GM19025 (cell line): Measurements from ENCODE around the gene PEF1.

ENCODE experiments used
- ATAC-seq: cut with Tn5 transposase; IDR thresholded peaks from one replicate; pipeline ENCODE4 v1.9.1; 2021; ENCODE audit warnings: mild to moderate bottlenecking, low read depth, moderate library complexity; ENCODE audit not compliant: unreplicated experiment

The PEF1 gene

GRCh38 chr1:31637915-31638673 lies 6.6 kb downstream of the PEF1 start:
- ATAC-seq = no peak

DNA sequence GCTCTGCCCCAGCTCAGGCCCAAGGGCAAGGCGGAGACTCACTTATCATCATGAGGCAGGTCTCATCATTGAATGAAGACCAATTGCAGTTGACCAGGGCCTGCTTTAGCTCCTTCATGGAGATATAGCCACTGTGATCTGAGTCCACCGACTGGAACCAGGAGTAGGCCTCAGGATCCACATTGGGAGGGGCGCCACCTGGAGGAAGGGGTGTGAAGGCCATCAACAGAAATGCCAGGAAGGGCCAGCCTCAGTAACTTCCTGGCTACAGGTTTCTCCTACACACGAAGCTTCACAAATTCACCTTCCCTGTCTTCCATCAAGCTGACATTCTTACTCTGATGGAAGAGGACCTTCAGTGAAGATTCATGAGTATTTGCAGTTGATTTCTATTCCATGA lies 11.6 kb downstream of the PEF1 start:
- ATAC-seq = no peak

DNA sequence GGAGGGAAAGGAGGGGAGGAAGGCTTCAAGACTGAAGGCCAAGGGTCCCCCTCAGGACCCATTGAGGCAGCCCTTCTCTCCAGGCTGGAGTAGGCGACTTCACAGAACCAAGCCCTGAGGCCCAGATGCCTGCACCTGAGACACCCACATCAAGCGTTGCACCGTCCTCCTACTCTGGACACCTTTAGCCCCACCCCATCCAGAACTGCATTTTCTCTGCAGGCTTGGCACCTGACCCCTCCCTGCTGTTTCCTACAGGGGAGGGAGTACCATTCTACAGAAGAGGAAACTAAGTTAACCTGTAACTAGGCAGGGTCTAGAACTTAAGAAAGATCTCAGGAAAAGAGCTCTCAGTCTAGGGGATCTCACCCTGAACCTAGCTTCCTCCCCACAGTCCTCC lies 12.0 kb downstream of the PEF1 start:
- no peak for ATAC-seq

GRCh38 chr1:31628931-31629556 lies 15.6 kb downstream of the PEF1 start:
- no peak for ATAC-seq

GRCh38 chr1:31627930-31628559 lies 16.6 kb downstream of the PEF1 start:
- no peak for ATAC-seq

DNA sequence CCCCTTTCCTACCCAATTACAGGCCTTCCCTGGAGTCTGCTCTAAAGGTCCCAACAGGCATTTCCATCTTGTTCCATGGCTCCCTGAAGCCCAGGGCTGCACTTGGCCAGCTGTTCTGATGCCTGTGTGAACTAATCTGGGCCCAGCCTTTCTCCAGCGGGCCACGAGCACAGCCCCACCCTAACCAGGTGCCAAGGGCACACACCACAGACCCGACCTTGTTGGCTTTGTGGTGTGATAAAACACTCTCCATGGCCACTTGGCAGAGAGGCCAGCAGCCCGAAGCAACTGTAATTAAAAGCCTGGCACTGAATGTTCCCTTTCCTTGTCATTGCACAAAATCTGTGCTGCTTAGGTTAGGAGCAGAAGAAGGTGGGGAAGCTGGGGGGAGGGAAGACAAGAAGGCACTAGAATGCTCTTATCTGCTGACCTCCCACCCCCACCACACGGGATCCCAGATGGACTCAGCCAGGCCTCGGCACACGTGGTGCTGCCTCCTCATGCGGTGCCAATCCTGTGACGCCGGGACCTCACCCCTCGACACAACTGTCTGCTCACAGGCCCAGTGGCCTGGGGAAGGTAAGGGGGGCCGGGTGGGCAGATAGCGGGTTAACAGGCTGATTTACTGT lies 17.3 kb downstream of the PEF1 start:
- no peak for ATAC-seq

DNA sequence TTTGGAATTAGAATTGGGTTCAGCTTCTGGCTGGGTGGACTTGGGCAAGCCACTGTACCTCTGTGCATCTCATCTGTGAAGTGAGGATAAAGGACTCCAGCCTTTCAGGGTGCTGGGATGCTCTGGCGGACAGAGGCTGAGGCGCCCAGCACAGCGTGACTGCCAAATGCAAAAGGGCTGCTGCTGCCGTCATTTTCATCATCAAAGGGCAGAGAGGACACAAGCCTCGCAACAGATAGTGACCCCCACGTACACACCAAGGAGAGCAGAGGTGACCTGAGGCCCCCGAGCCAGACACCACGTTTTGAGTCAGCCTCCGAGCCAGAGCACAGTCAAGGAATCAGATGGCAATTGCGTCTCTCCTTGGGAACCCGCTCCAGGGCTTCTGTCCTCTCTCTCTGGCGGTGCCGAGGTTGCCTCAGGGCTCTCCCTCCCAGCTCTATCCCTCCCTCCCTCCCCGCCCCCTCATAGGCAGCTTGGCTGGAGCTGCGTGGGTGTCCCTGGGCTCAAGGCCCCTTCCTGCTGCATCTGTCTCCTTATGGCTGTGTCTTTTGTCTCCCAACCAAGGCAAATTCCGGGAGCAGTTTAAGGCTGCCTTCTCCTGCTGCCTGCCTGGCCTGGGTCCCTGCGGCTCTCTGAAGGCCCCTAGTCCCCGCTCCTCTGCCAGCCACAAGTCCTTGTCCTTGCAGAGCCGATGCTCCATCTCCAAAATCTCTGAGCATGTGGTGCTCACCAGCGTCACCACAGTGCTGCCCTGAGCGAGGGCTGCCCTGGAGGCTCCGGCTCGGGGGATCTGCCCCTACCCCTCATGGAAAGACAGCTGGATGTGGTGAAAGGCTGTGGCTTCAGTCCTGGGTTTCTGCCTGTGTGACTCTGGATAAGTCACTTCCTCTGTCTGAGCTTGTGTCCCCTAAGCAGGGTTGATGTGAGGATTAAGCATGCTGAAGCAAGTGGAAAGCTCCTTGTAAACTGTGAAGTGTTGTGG lies 18.2 kb downstream of the PEF1 start:
- no peak for ATAC-seq

- ATAC-seq = no peak
Observed at GRCh38 chr1:31625561-31626222, 19.0 kb downstream of the PEF1 start.

- ATAC-seq = no peak
Observed at GRCh38 chr1:31624731-31625514, 19.8 kb downstream of the PEF1 start.

DNA sequence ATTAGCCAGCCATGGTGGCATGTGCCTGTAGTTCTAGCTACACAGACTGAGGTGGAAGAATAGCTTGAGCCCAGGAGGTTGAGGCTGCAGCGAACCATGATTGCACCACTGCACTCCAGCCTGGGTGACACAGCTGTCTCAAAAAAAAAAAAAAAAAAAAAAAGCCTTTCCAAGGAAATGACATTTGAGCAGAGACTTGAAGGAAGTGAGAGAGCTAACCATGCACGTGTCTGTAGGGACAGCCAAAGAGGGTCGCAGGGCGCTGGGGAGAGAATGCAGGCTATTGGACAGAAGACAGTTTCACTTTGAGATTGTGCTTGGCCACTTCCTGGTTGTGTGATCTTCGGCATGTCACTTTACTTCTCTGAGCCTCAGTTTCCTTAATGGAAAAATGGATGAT lies 20.4 kb downstream of the PEF1 start:
- ATAC-seq = no peak

DNA sequence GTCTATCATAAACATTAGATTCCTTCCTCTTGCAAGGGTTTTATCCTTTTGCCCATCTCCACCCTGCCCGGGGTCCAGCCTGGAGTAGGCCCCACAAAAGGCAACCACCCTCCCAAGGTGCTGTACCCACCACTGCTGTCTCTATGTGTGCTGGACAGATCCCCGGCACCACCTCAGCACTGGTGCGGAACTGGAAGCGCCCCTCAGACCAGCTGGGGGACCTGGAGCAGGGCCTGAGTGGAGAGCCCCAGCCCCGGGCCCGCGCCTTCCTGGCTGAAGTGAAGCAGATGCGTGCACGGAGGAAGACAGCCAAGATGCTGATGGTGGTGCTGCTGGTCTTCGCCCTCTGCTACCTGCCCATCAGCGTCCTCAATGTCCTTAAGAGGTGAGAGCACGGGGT lies 21.3 kb downstream of the PEF1 start:
- no peak for ATAC-seq

DNA sequence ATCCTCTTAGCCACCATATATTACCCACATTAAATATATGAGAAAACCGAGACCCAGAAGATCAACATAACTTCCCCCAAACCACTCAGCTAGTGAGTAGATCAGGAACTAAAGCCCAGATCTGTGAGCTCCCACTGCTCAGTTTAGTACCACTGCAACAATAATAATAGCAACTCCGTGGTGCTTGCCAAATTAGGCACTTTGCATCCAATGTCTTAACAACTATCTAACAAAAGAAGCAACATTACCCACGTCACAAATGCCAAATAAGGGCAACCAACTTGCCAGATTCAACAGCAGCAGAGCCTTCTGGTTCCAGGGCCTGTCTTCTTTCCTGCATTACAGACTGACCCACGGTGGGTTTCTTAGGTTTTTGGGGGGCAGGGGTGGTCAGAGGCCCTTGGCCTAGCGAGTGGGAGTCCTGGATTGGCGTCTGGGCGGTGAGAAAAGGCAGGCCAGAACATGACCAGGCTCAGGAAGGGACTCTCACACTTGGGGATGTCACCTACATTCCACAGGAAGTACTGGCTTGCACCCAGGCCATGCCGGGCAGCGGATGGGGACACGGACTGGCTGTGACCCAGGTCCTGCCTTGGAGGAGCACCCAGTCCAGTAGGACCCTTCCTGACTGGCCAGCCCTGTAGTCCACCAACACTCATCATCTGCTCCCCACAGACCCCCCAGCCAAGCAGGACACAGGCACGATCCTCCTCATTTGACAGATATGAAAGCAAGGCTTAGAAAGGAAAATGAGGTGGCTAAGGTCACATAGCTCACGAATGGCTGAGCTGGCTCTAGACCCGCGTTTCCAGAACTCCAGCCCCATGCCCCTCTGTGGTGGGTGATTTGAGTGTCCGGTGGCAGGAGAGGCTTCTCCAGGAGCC lies 22.6 kb downstream of the PEF1 start:
- no peak for ATAC-seq

DNA sequence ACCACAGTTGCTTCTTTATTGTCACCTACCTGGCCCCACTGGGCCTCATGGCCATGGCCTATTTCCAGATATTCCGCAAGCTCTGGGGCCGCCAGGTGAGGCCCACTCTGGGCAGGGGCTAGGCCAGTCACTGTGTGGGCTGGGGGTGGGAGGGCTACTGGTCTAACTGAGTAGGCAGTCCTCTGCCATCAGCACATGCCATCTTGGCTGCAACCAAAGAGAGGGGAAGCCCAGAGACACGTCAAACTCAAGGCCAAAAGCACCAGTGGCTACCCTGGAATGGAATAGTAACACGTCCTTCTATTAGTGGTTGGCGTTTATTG lies 23.2 kb downstream of the PEF1 start:
- no peak for ATAC-seq

GRCh38 chr1:31620631-31621497 lies 23.8 kb downstream of the PEF1 start:
- no peak for ATAC-seq

- ATAC-seq = no peak
Observed at GRCh38 chr1:31618916-31619846, 25.5 kb downstream of the PEF1 start.
